H9 (cell line): ENCODE results near the gene CD1D. TPM values are rescaled to one million over a fixed set of nuclear protein-coding genes. Genes with fewer than 3 reads are reported as not detected.

Experiments
- DNase-seq: peaks from one replicate; pipeline ENCODE4 v3.0.0-alpha.2; 2017
- H2AFZ ChIP-seq: one replicate; pipeline ENCODE4 v1.6.1; 2013; ENCODE audit warnings: mild to moderate bottlenecking, low read length, control low read depth, moderate library complexity
- H2AK5ac ChIP-seq: 2 replicates; pipeline ENCODE4 v1.6.1; 2013; ENCODE audit warnings: low read length, control low read depth, mixed read lengths; ENCODE audit not compliant: insufficient read length
- H2BK120ac ChIP-seq: one replicate; pipeline ENCODE4 v1.6.1; 2013; ENCODE audit warnings: low read depth, mild to moderate bottlenecking, low read length, control low read depth, inconsistent platforms; ENCODE audit not compliant: poor library complexity, severe bottlenecking
- H2BK12ac ChIP-seq: 2 replicates; pipeline ENCODE4 v1.6.1; 2013; ENCODE audit warnings: low read length, control low read depth, mixed read lengths, low read depth; ENCODE audit not compliant: insufficient read length
- H2BK15ac ChIP-seq: 2 replicates; pipeline ENCODE4 v1.6.1; 2013; ENCODE audit warnings: low read depth, low read length, control low read depth
- H2BK20ac ChIP-seq: one replicate; pipeline ENCODE4 v1.6.1; 2013; ENCODE audit warnings: low read depth, mild to moderate bottlenecking, low read length, control low read depth, inconsistent platforms; ENCODE audit not compliant: poor library complexity, severe bottlenecking
- H2BK5ac ChIP-seq: 2 replicates; pipeline ENCODE4 v1.6.1; 2013; ENCODE audit warnings: low read length, control low read depth, mixed read lengths; ENCODE audit not compliant: insufficient read length
- H3K14ac ChIP-seq: 2 replicates; pipeline ENCODE4 v1.6.1; 2013; ENCODE audit warnings: low read length, control low read depth; ENCODE audit not compliant: insufficient read depth
- H3K18ac ChIP-seq: 2 replicates; pipeline ENCODE4 v1.6.1; 2013; ENCODE audit warnings: low read depth, mild to moderate bottlenecking, mixed read lengths, low read length, control low read depth; ENCODE audit not compliant: insufficient read length
- H3K23ac ChIP-seq: 2 replicates; pipeline ENCODE4 v1.6.1; 2013; ENCODE audit warnings: low read length, control low read depth, mixed read lengths, low read depth; ENCODE audit not compliant: insufficient read length
- H3K23me2 ChIP-seq: 2 replicates; pipeline ENCODE4 v1.6.1; 2013; ENCODE audit warnings: low read depth, mild to moderate bottlenecking, mixed read lengths, low read length, control low read depth; ENCODE audit not compliant: insufficient read length, poor library complexity, severe bottlenecking
- H3K27ac ChIP-seq: 2 replicates; pipeline ENCODE4 v1.5.1; 2013; ENCODE audit warnings: low read length, control low read depth, mixed read lengths, low read depth; ENCODE audit not compliant: insufficient read length
- H3K27me3 ChIP-seq: 2 replicates; pipeline ENCODE4 v1.6.1; 2013; ENCODE audit warnings: low read length, control low read depth, inconsistent platforms; ENCODE audit not compliant: insufficient read depth
- H3K4ac ChIP-seq: 2 replicates; pipeline ENCODE4 v1.6.1; 2013; ENCODE audit warnings: low read depth, mild to moderate bottlenecking, control low read depth, inconsistent platforms, low read length, moderate library complexity
- H3K4me1 ChIP-seq: 2 replicates; pipeline ENCODE4 v1.6.1; 2013; ENCODE audit warnings: low read length, control low read depth, inconsistent platforms; ENCODE audit not compliant: insufficient read depth
- H3K4me2 ChIP-seq: 2 replicates; pipeline ENCODE4 v1.6.1; 2013; ENCODE audit warnings: low read length, control low read depth, mixed read lengths; ENCODE audit not compliant: insufficient read length, insufficient read depth
- H3K56ac ChIP-seq: 2 replicates; pipeline ENCODE4 v1.6.1; 2013; ENCODE audit warnings: low read depth, mild to moderate bottlenecking, mixed read lengths, low read length, control low read depth; ENCODE audit not compliant: insufficient read length
- H3K79me1 ChIP-seq: 2 replicates; pipeline ENCODE4 v1.6.1; 2013; ENCODE audit warnings: low read depth, mild to moderate bottlenecking, moderate library complexity, low read length, control low read depth, inconsistent platforms; ENCODE audit not compliant: insufficient read depth, poor library complexity, severe bottlenecking
- H3K79me2 ChIP-seq: 2 replicates; pipeline ENCODE4 v1.6.1; 2013; ENCODE audit warnings: low read length, control low read depth, inconsistent platforms; ENCODE audit not compliant: insufficient read depth
- H3K9ac ChIP-seq: 2 replicates; pipeline ENCODE4 v1.6.1; 2013; ENCODE audit warnings: low read length, control low read depth, mixed read lengths; ENCODE audit not compliant: insufficient read length; ENCODE audit errors: extremely low read depth
- H3K9me3 ChIP-seq: one replicate; pipeline ENCODE4 v1.6.1; 2013; ENCODE audit warnings: low read depth, low read length, inconsistent platforms; ENCODE audit not compliant: control insufficient read depth
- H3T11ph ChIP-seq: one replicate; pipeline ENCODE4 v1.6.1; 2013; ENCODE audit warnings: mild to moderate bottlenecking, low read length, control low read depth, inconsistent platforms
- H4K20me1 ChIP-seq: one replicate; pipeline ENCODE4 v1.6.1; 2013; ENCODE audit not compliant: control insufficient read depth, insufficient read length, insufficient read depth
- H4K5ac ChIP-seq: 2 replicates; pipeline ENCODE4 v1.6.1; 2013; ENCODE audit warnings: low read depth, mild to moderate bottlenecking, mixed read lengths, low read length, control low read depth; ENCODE audit not compliant: insufficient read length
- H4K8ac ChIP-seq: replicated peaks from 2 replicates; pipeline ENCODE4 v1.6.1; 2013; ENCODE audit warnings: low read length, control low read depth, mixed read lengths, low read depth; ENCODE audit not compliant: insufficient read length
- H4K91ac ChIP-seq: 2 replicates; pipeline ENCODE4 v1.6.1; 2013; ENCODE audit warnings: low read depth, mild to moderate bottlenecking, moderate library complexity, mixed read lengths, low read length, control low read depth; ENCODE audit not compliant: insufficient read length
- H3K27ac Mint-ChIP-seq, 3 experiments: 2 replicates in 2 of 3; 3 replicates in 1 of 3; pipeline ENCODE4 v1.8.0; 2020 to 2021; ENCODE audit warnings: mixed read lengths in 3 of 3, mild to moderate bottlenecking in 1 of 3, moderate library complexity in 1 of 3
- H3K27me3 Mint-ChIP-seq: 2 replicates; pipeline ENCODE4 v1.8.0; 2021; ENCODE audit warnings: low read depth, mild to moderate bottlenecking, moderate library complexity, mixed read lengths
- H3K36me3 Mint-ChIP-seq, 3 experiments: 2 replicates in 2 of 3; 3 replicates in 1 of 3; pipeline ENCODE4 v1.8.0; 2020 to 2021; ENCODE audit warnings: low read depth in 3 of 3, mixed read lengths in 3 of 3; ENCODE audit not compliant: insufficient read depth in 1 of 3
- H3K4me1 Mint-ChIP-seq, 2 experiments: 2 replicates each; pipeline ENCODE4 v1.8.0; 2020; ENCODE audit warnings: mixed read lengths in 2 of 2
- H3K4me3 Mint-ChIP-seq, 2 experiments: 2 replicates in 1 of 2; 3 replicates in 1 of 2; pipeline ENCODE4 v1.8.0; 2020 to 2021; ENCODE audit warnings: mild to moderate bottlenecking in 2 of 2, mixed read lengths in 2 of 2, moderate library complexity in 1 of 2
- H3K9me3 Mint-ChIP-seq, 2 experiments: 2 replicates in 1 of 2; 3 replicates in 1 of 2; pipeline ENCODE4 v1.8.0; 2020; ENCODE audit warnings: mild to moderate bottlenecking in 2 of 2, mixed read lengths in 2 of 2, moderate library complexity in 1 of 2
- WGBS: extraction: QIAGEN DNeasy Blood & Tissue Kit; methylation state at CpG from one replicate; pipeline ENCODE4 v1.1.7; 2013; ENCODE audit warnings: missing lambda C conversion rate, low lambda C conversion rate, mixed read lengths; ENCODE audit not compliant: insufficient read length; ENCODE audit errors: extremely low coverage; 5-methylcytosine and 5-hydroxymethylcytosine counted together
- total RNA-seq: library from RNA; stranded (reverse); gene quantifications from 2 replicates; pipeline ENCODE4 v1.2.1, GENCODE V29; 2021
- TF ChIP-seq, protein P1 (sequence below): fragments of 200-600 bp; sonication (generic); conservative IDR thresholded peaks from 3 replicates; pipeline ENCODE4 v1.8.0; 2021; ENCODE audit warnings: antibody characterized with exemption, mild to moderate bottlenecking

Gene CD1D
- total RNA-seq, 1 experiment from 2014 or later, result 0.98 TPM

DNA sequence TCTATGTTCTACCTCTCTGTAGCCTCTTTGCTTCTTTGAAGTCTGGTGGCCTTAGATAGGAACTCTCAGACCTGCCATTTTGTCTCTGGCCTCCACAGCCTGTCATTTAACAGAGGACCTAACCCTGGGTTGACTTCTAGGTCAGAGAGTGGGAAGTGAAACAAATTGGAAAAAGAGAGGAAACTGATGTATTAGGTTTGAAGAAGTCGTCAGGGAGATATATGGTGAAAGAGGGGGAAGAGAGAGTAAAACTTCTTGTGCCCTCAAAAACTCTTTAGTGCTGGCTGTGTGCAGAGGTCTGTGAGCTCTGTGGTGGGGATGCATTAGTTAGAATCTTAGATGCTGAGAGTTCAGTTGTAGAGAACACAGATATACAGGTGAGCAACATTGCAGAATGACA, 30.2 kb upstream of the CD1D start:
- WGBS, result 100% methylated on average over 1 of the region's 1 CpG
- H4K5ac ChIP-seq, result no peak overlapping the region
- TF ChIP-seq, protein P1, sequence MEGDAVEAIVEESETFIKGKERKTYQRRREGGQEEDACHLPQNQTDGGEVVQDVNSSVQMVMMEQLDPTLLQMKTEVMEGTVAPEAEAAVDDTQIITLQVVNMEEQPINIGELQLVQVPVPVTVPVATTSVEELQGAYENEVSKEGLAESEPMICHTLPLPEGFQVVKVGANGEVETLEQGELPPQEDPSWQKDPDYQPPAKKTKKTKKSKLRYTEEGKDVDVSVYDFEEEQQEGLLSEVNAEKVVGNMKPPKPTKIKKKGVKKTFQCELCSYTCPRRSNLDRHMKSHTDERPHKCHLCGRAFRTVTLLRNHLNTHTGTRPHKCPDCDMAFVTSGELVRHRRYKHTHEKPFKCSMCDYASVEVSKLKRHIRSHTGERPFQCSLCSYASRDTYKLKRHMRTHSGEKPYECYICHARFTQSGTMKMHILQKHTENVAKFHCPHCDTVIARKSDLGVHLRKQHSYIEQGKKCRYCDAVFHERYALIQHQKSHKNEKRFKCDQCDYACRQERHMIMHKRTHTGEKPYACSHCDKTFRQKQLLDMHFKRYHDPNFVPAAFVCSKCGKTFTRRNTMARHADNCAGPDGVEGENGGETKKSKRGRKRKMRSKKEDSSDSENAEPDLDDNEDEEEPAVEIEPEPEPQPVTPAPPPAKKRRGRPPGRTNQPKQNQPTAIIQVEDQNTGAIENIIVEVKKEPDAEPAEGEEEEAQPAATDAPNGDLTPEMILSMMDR, result no peak

More for the DNA sequence above, 30.2 kb upstream of the CD1D start:
- no peak overlapping the region for H3K4ac ChIP-seq
- no peak overlapping the region for H3K9ac ChIP-seq
- H2BK5ac ChIP-seq, result no peak overlapping the region
- H3K9me3 ChIP-seq, result no peaks in the 10 kb centered on the region
- H3K79me2 ChIP-seq, result no peaks in the 10 kb centered on the region
- no peak overlapping the region for H3K27ac ChIP-seq
- no peaks in the 10 kb centered on the region for H4K20me1 ChIP-seq
- no peak overlapping the region for H4K8ac ChIP-seq
- H3K14ac ChIP-seq, result no peak overlapping the region
- H2BK120ac ChIP-seq, result no peak overlapping the region
- no peak overlapping the region for H3K56ac ChIP-seq
- no peak overlapping the region for H4K91ac ChIP-seq
- no peaks in the 10 kb centered on the region for H3K79me1 ChIP-seq
- H3K4me1 ChIP-seq, result no peaks in the 10 kb centered on the region
- no peak overlapping the region for H2BK15ac ChIP-seq
- H3K27me3 ChIP-seq, result no peaks in the 10 kb centered on the region; the same call in 1 of the 2 replicates
- H3K18ac ChIP-seq, result no peak overlapping the region
- H2AK5ac ChIP-seq, result no peak overlapping the region
- H2BK20ac ChIP-seq, result no peak overlapping the region
- Mint-ChIP-seq H3K27ac (no peak overlapping the region), H3K4me3 (no peak overlapping the region), H3K27me3 (peaks cover 57% of the 10 kb centered on the region), H3K36me3 (0 out of 7 replicates have a peak, but pooled peaks cover 0 to 5% (median 0%) of the 10 kb centered on the region in 3 experiments), H3K4me1 (peaks cover 11 to 26% of the 10 kb centered on the region in 2 experiments), H3K9me3 (peaks cover 0 to 5% of the 10 kb centered on the region in 2 experiments; a peak in 1 of 5 replicates)
- H3K23me2 ChIP-seq, result no peaks in the 10 kb centered on the region
- no peak overlapping the region for H3K4me2 ChIP-seq
- no peak overlapping the region for H2BK12ac ChIP-seq
- H3T11ph ChIP-seq, result no peak overlapping the region
- no peak overlapping the region for H2AFZ ChIP-seq
- DNase-seq, result no peak
- H3K23ac ChIP-seq, result no peak overlapping the region
